Gastrocnemius medialis (tissue), 4 donors: Measurements from ENCODE around the gene ERC2.

Source experiments
- POLR2A ChIP-seq, 2 donors: fragments of 450-650 bp; IDR thresholded peaks; one replicate each; pipeline ENCODE4 v1.6.1; 2017; ENCODE audit warnings: antibody characterized with exemption in 2 of 2, mild to moderate bottlenecking in 2 of 2, moderate library complexity in 2 of 2
- TF ChIP-seq, protein P1 (sequence below), 5 experiments: fragments of 450-650 bp in 3 of 5; fragments of 200-600 bp in 2 of 5; sonication (generic) in 2 of 5; IDR thresholded peaks in 4 of 5; conservative IDR thresholded peaks in 1 of 5; 1 replicate in 4 of 5; 2 replicates in 1 of 5; pipeline ENCODE4 v1.5.1; 2016 to 2019; ENCODE audit warnings: antibody characterized with exemption in 5 of 5, mild to moderate bottlenecking in 3 of 5, moderate library complexity in 3 of 5

- TF ChIP-seq, protein P1, sequence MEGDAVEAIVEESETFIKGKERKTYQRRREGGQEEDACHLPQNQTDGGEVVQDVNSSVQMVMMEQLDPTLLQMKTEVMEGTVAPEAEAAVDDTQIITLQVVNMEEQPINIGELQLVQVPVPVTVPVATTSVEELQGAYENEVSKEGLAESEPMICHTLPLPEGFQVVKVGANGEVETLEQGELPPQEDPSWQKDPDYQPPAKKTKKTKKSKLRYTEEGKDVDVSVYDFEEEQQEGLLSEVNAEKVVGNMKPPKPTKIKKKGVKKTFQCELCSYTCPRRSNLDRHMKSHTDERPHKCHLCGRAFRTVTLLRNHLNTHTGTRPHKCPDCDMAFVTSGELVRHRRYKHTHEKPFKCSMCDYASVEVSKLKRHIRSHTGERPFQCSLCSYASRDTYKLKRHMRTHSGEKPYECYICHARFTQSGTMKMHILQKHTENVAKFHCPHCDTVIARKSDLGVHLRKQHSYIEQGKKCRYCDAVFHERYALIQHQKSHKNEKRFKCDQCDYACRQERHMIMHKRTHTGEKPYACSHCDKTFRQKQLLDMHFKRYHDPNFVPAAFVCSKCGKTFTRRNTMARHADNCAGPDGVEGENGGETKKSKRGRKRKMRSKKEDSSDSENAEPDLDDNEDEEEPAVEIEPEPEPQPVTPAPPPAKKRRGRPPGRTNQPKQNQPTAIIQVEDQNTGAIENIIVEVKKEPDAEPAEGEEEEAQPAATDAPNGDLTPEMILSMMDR (IDR thresholded peaks at IDR 0.05 in 4 of 5, conservative IDR thresholded peaks at IDR 0.05 in 1 of 5) = no peak
- no peak for TF ChIP-seq POLR2A (IDR thresholded peaks at IDR 0.05)
These were observed 921.2 kb downstream of the ERC2 start for GRCh38 chr3:55546866-55547669.
